ENCODE measurements around the gene ADRA2C. TPM values are rescaled to one million over a fixed set of nuclear protein-coding genes. Genes with fewer than 3 reads are reported as not detected.

The ADRA2C gene
- polyA plus RNA-seq, 3 donors: 11.7 to 18.8 (median 14.2) TPM

GRCh38 chr4:3774253-3774883 lies 8.2 kb downstream of the ADRA2C start:
- no peak for DNase-seq

DNA sequence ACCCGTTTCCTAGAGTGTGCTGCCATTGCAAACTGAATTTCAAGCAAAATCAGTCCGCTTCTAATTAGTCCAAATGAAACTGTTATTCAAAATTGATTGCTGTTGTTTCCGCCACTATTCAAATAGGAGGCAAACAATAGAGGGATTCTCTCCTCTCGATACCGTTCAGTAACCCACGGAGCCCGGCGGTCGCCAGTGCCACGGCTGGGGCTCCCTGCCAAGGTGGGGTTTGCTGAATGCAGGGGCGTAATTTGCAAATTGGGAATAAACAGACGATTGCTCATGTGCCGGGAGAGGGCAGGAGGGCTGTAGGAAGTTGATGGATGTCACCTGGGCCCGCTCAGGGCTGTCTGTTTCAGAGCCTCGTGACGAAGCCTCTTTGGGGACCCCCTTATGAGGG lies 8.8 kb downstream of the ADRA2C start:
- no peak for DNase-seq

DNA sequence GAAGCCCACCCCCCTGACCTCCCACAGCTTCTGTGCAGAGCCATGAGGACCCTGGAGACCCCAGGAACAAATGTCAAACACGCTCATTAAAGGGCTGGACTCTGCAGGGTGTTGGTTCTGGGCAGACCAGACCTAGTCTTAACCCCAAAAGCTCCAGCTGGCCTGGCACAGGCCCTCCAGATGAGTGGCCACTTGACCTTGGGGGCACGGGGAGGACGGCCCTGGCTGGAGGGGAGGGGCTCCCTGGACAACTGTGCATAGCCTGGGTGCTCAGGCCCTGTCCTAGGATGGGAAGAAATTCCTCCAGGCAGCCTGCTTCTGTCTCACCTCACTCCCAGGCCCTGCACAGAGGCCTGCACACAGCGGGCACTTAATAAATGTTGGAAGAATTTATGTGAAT lies 9.4 kb downstream of the ADRA2C start:
- DNase-seq: no peak

- no peak for DNase-seq
These were observed 10.2 kb downstream of the ADRA2C start for GRCh38 chr4:3776166-3777032.

- no peak for DNase-seq
These were observed 10.8 kb downstream of the ADRA2C start for GRCh38 chr4:3777033-3777390.

DNA sequence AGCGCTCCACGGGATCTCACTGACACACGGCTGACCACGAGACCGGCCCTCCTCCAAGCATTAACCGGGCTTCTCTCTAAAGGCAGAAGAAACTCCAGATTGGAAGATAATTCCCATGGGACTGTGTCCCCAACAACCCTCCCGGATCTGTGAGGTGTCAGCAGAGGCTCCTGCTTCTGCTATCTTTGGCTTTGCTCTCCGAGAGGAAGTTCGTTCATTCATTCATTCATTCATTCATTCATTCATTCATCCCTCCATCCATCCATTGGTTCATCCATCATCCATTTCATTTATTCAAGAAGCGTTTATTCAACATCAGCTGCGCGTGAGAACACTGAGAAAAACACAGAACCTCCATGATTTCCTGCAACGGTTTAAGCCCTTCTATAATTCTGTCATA lies 11.5 kb downstream of the ADRA2C start:
- no peak for DNase-seq

- DNase-seq: no peak
These were observed 13.3 kb downstream of the ADRA2C start for GRCh38 chr4:3779509-3779908.

- no peak for DNase-seq
These were observed 14.4 kb downstream of the ADRA2C start for GRCh38 chr4:3780347-3781171.

DNA sequence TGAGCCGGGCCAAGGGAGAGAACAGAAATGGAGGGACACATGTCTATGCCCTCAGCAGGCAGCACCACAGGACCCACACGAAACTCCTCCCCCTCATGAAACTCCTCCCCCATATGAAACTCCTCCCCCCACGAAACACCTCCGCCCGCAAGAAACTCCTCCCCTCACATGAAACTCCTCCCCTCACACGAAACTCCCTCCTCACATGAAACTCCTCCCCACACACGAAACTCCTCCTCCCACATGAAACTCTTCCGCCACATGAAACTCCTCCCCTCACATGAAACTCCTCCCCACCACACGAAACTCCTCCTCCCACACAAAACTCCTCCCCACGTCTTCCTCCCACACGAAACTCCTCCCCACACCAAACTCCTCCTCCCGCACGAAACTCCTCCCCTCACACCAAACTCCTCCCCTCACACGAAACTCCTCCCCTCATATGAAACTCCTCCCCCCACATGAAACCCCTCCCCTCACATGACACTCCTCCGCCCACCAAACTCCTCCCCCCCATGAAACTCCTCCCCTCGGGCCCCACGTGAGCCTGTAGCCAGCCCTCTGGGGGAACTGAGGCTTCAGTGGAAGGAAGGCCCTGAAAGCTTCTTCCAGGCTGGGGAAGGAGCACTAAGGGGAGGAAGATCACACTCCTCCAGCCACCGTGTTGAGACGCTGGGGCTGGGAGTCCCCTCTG lies 15.2 kb downstream of the ADRA2C start:
- DNase-seq: no peak

- no peak for DNase-seq
These were observed 16.1 kb downstream of the ADRA2C start for GRCh38 chr4:3781997-3782930.

GRCh38 chr4:3783693-3784306 lies 17.6 kb downstream of the ADRA2C start:
- DNase-seq: no peak

DNA sequence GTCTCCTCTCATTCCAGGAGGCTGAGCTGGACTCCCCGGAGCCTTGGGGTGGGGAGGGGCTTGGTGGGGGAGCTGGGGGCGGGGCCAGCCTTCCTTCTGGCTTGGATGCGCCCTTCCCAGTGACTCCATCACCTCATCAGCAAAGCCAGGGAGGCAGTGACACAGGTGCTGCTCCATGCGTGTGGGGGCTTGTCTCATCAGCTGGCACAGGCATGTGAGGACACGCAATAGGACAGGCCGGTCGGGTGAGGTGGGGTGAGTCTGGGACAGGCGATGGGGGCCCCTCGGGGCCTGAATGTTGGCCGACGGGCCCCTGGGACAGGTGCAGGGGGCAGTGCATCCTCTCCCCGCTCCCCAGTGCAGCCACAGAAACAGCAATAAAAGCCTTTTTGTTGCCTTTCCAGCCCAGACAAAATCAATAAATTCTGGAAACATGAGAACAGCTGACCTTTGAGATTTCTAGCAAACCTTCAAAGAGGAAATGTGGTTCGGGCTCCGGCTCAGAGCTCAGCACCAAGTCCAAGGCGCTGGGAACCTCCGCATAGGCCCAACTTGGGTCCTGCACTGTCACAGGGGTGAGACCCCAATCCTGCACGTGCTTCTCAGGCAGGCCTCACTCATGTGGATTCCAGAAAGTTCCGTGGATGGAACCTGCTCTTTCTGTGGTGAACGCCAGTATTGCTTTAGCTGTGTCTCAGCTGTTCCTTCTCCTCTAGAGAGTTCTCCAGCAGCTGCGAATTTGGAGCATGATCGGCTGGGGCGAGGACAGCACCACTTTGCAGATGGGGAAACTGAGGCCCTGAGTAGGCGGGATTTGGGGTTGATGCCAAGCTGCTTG lies 18.5 kb downstream of the ADRA2C start:
- no peak for DNase-seq

DNA sequence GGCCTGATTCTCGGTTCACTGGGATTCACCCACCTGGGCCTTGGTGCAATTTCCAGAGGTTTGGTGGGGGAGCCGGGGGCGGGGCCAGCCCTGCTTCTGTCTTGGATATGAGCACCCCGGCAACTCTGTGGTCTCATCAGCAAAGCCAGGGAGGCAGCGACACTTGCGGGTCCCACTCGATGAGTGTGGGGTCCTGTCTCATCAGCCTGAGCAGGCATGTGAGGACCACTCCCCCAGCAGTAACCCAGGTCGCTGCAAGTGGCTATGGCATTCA lies 19.0 kb downstream of the ADRA2C start:
- no peak for DNase-seq

DNA sequence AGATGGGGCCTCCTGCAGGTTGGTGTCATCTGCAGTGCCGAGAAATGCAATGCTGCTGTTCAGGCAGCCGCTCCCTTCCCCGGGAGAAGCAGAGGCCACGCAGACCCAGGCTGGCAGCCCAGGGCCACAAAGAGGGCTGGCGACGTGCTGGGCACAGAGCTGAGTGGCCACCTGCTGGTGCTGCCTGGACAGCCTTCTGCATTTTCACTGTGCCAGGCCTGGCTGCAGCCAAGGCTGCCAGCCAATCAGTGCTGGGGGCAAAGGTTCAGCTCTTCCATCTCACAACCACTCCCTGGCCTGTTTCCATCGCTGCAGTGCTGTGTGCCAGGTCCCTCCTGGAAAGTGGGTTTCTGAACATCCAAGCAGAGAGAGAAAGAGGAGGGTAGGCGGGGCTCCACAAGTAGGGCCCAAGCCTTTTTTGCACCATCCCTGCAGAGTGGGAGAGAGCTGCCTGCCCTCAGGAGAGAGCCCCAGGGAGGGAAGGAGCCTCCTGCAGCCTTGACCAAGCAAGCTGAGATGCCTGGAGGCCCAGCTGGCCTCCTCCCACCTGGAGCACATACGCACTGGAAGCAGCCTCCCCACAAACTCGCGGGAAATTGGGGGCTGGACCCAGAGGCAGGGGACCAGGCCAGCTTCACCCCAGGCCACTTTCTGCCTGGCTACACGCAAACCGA lies 20.1 kb downstream of the ADRA2C start:
- no peak for DNase-seq

DNA sequence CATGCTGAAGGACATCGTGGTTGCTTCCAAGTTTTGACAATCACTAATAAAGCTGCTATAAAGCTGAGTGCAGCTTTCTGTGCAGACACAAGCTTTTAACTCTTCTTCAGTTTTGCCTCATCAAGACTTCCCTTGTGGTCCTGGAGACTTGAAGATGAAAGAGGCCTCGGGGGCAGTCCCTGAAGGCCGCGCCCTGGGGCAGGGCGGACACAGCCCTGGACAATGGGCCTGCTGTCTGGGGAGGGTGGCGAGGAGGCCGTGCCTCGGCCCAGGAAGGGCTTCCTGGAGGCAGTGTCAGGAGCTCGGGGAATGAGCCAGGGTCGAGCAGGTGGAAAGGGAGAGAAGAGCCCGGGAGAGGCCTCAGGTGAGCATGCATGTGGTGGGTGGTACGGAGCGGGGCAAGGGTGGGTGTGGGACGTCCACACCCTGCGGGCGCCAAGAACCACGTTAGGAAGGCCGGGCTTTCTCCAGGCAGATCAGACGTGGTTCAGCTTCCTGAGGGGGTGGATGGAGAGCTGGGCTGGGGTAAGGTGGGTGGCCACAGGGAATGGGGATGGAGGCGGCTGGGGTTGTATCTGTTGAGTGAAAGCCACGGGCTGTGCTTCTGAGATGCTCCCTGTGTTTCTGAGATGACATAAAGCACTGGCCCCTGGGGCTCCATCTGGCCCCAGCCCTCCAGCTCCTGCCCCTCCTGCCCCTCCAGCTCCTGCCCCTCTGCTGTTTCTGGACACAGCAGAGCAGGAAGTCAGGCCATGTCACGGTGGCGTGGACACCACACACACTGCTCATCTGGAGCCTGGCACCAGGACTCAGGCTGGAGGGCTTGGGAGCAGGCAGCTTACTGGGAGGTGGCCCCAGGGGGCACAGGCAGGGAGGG lies 21.5 kb downstream of the ADRA2C start:
- no peak for DNase-seq

- no peak for DNase-seq
These were observed 22.1 kb downstream of the ADRA2C start for GRCh38 chr4:3788366-3788660.

DNA sequence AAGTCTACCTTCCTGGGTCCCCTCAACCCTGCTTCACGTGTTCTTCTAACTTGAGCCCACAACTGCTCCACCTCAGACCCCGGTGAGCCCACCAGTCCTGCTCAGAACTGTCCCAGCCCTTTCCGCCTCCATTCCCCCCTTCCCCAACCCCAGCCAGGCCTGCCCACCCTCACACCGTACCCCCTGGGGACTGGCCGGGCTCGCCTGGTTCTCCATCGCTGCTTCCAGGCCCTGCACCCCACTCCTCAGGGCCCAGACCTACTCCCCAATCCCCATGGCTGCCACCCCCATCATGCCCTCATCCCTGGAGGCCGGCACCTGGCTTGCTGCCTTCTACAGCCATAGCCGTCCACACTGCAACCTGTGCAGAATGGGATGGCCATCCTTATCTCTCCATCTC lies 23.4 kb downstream of the ADRA2C start:
- DNase-seq: no peak

GRCh38 chr4:3790006-3790561 lies 23.9 kb downstream of the ADRA2C start:
- DNase-seq: no peak

All from renal pelvis (tissue), 4 donors.